Femur (tissue), 1 donor: Measurements from ENCODE around the gene ARHGAP45.
"Not testable (repeated sequence)": the region's sequence is repeated elsewhere in the genome, so short reads cannot be mapped to it uniquely, and the experiment has no call there.

Experiments
- DNase-seq: peaks from one replicate; pipeline ENCODE4 v3.0.0-alpha.2; 2017

ARHGAP45 gene

DNA sequence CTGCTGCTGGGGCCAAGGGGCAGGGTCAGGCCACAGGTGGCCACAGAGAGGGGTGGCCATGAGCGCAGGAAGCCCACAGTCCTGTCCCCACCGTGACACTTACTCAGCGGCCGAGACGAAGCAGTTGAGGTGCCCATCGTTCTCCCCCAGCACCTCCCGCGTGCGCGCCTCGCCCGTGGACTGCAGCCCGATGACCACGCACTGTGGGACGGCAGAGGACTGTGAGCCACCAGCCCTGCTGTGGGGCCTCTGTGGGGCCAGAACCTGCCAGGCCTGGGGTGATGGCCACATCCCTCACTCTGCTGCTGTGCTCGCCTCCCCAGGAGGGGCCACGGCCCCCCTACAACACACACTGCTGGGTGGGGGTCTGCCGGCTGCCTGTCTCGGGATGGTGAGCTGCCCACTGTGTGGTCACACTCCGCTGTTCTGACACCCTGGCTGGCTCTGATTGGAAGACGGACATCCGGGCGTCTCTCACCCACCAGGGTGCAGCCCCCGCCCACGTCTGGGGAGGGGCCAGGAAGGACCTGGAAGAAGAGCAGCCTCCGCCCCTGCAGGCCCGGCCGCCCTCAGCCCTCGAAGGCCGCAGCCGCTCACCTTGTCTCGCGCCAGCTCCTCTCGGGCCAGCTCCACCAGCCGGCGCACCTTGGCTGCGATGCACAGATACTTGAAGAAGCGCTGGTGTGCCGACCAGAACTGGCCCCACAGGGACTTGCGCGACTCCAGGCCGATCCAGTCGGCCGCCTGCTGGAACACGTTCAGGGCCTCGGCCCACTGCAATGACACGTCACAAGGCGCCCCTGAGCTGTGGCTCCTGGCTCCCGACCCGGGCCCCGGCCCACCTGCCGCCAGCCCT, 50.0 kb downstream of the ARHGAP45 start:
- no peak for DNase-seq

DNA sequence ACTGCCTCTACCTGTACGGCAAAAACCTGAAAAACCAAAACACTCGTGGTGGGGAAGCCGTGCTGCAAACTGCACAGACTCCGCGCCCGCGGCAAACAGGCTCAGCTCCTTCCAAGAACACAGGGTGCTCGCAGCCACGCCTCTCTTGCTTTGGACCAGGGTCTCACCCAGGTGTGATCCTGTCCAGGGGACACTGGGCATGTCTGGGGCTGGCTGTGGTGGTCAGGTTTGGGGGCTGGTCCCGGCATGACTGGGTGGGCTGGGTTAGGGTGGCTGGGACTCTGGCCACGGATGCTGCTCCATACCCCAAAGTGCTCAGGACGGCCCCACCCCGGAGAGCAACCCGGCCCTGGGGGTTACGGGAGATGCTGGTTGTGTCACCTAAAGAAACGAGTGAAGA, 50.7 kb downstream of the ARHGAP45 start:
- DNase-seq: no peak

DNA sequence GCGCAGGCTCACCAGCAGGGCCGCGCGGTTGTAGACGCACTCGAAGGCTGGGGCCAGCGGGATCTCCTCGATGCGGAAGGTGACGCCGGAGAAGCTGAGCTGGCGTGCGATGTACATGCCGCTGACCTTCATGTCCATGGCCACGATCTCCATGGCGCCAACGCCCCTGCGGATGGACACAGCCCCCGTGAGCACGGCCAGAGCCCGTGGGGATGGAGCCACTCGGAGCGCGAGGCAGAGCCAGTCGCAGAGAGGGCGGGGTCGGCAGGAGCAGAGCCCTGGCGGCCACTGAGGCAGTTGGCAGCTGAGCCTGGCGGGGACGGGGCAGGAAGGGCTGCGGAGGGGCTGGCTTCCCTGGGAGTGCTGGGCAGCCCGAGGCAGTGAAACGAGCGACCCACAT, 52.0 kb downstream of the ARHGAP45 start:
- no peak for DNase-seq

DNA sequence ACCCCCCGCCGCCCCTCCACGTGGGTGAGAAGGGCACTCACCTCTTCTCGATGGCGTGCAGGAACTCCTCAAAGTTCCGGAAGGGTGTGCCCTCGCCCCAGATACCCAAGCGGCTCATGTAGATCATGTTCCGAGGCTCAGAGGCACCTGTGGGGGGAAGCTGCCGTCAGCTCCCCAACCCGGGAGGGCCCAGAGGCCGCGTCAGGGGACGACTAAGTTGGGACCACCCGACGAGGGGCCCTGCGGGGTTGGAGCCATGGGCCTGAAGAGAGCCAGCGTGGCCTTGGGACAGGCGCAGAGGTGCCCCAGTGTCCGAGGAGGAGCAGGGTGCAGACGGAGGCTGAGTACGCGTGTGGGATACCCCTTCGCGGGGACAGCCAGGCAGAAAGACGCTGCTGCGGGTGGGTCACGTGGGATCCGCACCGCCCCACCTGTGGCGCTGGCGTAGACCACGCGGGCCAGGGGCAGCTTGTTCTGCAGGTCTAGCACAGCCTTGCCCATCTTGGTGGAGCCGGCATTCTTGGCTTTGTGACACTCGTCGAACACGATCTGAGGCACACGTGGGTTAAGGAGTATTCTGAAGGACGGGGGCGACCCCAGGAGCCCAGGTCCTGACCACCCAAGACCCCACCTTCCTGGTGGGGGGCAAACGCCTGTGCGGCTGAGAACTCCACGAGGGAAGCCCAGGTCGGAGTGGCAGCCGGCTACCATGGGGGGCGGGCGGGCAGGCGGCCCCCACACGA, 52.7 kb downstream of the ARHGAP45 start:
- no peak for DNase-seq

DNA sequence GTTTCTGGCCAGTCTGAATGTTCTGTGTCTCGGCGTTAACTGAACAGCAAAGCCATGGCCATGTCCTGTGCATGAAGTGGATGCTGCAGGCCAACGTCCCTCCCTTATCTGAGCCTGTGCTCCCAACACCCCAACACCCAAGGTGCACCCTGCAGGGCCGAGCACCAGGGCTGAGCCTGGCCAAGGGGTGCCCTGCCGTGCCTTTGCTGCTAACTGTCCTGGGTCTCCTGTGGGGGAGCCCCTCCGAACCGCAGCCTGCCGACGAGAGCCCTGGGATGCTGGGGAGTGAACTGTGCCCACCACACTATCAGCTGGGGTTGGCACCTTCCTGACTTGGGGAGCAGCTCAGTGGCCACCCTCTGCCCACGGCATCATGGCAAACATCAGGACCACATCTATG, 54.4 kb downstream of the ARHGAP45 start:
- no peak for DNase-seq

DNA sequence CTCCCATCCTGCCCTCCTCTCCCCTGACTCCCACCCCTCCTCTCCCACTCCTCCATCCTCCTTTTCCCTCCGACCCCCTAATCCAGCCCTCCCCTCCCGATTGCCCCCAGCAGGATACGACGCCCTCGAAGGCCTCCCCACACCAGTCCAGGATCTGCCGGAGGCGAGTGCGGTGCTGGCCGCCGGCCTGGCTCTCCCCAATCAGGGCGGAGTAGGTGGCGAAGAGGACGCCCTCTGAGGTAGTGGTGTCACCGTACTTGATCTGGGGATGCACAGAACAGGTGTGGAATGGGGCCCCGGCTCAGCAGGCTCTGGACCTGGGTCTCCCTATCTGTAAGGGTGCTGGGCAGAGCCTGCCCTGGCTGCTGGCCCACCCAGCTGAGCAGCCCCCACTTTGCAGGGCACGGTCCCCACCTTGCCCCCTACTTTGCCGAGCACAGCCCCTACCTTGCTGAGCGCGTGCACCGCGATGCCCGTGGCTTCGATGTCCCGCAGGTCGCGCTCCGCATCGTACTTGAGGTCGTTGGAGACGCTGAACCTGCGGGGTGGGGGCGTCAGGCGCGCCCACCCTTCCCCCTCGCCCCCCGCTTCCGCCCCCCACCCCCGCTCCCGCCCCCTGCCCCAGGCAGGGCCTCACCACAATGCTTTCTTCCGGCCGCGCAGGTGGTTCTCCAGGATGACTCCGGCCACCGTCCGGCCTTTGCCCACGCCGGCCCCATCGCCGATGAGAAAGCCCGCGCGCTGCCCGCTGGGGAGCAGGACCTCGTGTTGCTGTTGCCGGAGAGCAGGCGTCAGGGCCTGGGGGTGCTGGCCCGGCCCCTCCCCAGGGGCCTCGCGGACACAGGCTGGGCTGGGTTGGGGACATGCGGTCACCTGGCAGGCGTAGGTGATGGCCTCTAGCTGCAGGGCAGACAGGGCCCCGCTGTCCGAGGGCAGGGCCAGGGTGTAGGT, 55.3 kb downstream of the ARHGAP45 start:
- DNase-seq: no peak

DNA sequence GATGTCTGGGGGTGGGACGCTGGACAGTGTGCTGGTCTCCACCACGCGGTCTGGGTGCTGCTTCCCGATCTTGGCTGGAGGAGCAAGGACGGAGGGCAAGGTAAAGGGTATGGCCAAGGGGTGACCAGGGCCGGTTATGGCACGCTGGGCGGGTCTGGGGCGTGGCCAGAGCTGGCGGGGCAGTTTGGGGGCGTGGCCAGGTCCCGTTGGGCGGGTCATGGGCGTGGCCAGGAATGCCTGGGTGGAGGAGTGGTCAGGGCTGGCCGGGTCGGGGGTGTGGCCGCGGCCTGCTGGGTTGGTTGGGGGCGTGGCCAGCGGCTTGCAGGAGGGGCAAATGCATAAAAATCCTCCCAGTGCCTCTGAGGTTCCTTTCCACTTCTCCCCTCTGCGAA, 56.0 kb downstream of the ARHGAP45 start:
- peak; percentile 66 for DNase-seq

DNA sequence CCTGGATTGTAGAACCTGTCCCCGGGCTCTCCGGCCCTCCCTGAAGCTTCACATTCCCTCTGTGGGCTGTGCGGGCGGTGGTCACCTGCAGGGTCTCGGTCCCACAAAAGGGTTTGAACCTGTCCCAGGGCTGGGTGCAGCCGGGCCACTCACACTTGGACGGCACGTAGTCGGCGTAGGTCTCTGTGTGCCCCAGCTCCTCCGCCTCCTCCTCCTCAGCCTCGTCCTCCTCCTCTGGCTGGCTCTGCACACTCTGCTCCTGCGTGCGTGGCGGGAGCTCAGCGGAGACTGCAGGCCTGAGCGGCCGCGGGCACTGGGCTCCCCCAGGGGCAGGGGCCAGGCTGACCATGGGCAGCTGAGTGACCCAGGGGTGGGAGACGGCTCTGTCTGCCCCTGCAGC, 56.4 kb downstream of the ARHGAP45 start:
- DNase-seq: no peak

DNA sequence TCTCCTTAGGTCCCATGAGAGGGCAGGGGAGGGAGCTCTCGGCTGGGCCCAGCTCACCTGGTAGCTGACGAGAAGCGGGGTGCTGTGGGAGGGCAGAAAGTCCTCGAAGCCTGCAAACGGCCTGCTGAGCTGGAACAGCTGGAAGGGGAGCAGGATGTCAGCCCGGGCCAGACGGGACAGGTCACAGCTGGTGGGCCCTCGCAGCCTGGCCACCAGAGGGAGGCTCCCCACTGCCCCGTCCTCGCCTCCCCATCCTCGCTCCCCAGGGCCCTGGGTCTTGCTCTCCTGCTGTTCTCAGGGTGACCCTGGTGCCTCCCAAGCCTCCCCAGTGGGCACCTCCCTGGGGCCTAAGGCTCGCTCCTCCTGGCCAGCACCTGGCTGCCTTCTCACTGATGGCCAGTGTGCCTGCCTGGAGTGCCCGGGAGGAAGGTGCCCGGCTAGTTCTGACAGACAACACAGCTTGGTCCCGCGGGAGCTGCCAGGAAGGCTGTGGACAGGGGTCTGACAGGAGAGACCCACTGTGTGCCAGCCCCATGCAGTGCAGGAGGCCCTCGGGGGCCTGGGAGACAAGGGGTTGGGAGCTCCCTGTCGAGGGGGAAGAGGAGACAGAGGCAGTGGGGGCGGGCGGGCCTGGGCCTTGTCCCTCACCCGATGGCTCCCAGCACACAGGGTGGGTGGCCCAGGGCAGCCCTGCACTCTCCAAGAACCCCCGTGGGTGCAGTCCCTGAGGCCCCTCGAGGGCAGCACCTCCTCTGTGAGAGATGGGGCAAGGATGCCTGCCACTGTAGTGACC, 57.1 kb downstream of the ARHGAP45 start:
- no peak for DNase-seq

DNA sequence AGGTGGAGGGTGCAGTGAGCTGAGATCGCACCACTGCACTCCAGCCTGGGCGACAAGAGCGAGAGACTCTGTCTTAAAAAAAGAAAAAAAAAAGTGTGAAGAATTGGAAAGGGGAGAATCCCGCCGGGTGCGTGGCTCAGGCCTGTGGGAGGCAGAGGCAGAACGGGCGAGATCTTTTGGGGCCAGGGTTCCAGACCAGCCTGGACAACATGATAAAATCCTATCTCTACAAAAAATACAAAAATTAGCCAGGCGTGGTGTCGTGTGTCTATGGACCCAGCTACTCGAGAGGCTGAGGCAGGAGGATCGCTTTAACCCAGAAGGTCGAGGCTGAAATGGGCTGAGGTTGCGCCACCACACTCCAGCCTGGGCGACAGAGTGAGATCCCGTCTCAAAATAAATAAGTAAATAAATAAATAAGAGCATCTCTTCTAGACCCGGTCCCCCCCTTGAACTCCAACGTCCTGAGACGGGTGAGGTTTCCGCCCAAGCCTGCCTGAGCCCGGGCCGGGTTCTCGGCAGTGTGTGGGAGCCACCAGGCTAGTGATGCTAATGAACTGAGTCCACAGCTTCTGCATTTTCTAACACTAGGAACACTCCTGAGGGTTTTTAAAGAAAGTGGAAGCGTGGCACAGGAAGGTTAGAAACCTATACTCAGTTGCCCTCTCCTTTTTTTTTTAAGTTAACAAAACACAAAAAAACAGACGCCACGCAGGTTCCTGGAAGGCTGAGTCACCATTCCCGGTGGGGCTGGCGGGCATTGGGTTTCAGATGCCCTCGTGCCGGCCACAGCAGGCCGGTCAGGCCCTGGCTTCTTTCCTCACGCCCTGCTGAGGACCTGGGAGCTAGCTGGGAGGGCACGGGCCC, 58.9 kb downstream of the ARHGAP45 start:
- DNase-seq: no peak

DNA sequence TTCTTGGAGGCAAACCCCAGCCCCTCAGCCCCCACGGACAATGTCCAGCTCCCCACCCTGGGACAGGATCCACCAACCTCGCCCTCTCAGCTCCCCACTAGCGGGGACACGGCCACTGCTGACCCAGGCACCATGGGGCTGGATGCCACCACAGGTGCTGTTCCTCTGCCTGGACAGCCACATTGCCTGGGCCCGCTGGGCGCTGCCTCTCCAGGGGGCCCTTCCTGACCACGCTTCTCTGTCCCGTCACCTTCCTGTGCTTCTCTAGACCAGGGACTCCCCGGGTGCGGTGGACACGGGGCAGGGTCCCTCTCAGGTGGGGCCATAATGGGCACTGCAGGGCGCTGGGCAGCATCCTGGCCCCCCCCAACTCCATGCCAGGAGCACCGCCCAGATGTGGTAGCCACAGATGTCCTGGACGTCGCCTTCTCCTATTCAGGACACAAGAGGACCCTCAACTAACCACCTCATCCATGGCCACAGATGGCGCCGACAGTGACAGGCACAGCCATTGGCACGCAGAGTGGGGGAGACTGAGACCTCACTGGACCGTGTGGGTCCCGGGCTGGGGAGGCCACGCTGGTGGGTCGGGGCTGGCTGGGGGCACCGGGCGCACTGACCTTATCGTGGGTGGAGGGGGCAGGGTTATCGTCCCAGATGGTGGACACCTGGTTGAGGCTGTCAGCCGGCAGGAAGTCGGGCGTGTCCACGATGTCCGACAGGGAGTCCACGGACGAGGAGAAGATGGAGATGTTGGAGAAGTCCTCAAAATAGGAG, 60.2 kb downstream of the ARHGAP45 start:
- DNase-seq: no peak

DNA sequence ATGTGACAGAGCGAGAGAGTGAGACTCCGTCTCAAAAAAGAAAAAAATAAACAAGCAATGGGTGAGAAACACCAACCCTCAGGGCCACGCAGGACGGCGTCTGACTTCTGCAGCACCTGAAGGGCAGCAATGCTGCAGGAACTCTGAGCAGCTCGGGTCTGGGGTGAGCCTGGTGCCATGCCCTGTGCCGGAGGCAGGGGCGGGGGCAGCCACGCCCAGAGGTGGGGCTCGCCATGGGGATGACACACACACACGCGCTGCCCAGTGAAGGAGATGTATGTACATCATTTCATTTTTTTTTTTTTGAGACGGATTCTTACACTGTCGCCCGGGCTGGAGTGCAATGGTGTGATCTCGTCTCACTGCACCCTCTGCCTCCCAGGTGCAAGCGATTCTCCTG, 61.1 kb downstream of the ARHGAP45 start:
- no peak for DNase-seq

DNA sequence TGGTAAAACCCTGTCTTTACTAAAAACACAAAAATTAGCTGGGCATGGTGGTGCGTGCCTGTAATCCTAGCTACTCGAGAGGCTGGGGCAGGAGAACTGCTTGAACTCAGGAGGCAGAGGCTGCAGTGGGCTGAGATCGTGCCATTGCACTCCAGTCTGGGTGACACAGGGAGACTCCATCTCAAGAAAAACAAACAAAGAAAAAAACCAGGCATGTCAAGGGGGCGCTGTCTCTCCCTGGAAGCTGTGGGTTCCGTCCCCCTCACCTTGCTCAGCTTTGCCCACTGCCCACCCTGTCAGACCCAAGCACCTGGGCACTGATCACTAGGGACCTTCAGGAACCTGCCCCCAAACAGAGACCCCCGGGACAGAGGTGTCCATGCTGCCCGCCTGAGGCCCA, 62.1 kb downstream of the ARHGAP45 start:
- not testable (repeated sequence) for DNase-seq

DNA sequence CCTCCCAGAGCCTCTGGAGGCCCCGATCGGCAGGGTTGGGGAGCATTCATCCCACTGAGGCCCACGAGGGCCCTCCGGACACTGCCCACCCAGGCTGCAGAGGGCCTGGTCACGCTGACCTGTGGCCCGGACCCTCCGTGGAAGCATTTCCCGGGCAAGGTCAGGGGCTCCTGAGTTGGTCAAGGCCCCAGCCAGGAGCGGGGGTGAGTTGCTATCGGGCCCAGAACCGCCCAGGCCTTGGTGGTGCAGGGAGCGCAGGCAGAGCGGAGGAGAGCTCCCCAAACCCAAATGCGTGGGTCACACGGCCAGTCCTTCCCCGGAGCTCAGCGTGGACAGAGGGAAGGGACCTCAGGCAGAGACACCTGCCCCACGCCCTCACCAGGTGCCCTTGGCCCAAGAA, 62.6 kb downstream of the ARHGAP45 start:
- DNase-seq: no peak

DNA sequence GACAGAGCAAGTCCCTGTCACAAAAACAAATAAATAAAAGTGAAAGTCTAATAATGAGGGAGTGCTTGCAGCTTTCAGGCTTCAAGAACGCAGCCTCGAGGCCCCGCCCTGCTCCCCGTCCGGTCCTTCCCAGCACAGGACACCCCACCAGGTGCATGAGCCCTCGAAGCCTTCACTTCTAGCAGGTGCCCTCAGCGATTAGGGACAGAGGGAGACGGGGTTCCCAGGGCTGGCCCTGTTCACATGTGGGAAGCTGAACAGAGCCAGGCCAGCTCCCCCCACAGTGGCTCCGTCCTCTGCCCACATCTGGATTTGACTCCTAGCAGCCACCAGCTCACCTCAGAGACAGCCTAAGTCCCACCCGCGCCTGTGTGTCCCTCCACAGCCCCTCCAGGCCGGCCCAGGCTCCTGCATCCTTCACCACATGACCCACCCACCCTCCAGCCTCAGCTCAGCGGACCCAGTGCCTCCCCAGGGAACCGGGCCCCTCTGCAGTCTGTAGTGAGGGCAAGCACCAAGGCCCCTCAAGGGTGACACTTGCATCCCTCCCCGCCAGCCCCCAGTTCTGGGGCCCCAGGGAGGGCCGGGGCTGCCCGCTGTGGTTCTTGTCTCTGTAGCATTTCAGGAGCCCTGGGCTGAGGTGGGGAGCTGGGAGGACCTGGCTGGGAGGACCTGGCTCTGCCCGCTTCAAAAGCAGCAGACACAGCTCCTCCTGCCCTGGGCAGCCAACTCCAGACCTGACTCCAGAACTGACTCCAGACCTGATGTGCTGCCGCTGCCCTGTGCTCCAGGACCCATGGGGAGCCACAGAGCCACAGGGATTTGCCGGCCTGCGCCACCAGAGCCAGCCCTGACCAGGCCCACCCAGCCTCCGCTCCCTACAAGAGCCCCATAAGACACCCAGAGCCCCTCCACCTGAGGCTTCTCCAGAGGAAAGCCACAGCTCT, 64.1 kb downstream of the ARHGAP45 start:
- DNase-seq: no peak

DNA sequence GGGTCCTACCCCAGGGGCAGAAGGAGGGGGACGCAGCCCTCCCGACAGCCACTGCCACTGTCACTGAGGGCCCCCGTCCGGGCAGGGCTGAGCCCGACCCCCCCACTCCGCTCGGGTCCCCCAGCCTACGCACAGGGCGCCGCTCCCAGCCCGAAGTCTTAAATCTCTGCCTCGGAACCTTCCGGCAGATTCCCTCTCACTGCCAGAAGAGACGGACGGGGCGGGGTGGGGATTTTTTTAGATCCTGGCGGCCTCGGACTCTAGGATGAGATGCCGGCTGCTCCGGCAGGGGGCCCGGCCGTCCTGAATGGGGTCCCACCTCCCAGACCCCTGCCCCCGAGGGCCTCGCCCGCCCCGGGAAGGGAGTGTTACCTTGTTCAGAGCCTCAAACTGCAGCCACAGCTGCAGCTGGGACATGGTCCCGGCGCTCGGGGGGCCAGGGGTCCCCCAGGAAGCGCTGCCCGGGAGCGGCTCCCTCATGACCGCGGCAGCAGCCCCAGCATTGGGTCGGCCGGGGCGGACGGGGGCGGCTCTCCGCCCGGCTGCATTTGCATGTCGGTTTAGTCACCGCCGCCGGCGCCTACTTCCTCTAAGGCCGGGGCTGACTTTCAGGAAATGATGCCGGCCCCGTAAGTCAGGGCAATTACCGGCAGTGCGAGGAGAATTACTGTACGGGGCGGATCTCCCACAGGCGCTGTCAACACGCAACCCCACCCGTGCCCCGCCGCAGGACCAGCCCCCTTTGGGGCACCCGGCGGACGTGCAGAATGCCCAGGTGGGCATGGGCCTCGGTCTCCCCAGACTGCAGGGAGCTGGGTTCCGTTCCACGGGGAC, 65.0 kb downstream of the ARHGAP45 start:
- peak; percentile 89 for DNase-seq

DNA sequence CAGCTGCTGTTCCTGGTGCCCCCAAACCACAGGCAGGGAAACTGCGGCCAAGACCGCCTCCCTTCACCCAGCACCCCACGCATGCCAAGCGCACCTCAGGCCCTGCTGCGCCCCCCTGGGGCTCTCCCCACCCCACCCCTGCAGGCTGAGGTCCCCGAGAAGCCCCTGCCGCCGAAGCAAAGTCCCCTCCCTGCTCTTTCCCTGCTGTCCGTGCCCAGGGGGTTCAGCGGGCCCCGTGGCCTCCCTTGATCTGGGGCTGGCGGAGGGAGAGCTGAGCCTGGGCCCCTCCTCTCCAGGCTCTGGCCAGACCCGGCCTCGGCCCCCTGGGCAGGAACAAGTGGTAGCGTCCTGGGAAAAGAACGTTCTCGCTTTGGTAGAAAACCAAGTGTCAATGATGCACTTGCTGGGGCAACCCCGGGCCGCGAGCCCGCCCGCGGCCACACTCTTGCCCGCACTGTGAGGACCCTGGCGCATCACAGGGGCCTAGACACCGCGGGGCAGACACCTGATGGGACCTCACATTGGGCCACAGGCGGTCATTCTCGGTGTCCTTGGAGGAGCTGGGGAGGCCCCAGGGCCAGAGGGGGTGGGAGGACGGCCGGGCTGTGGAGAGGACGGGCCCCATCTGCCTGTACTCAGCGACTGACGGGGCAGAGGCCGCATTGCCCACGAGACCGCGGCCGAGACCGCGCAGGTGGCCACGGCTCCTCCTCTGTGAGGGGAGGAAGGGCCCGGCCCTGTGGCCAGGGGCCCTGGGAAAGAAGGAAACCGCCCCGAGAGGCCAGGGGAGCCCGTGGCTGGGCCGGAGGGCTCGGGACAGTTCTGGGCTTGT, 65.8 kb downstream of the ARHGAP45 start:
- DNase-seq: no peak
